ENCODE data around the gene HMGB3.
"Not testable (repeated sequence)": the region's sequence is repeated elsewhere in the genome, so short reads cannot be mapped to it uniquely, and the experiment has no call there.

HMGB3 gene

GRCh38 chrX:150977411-150978162 is 5.5 kb upstream of the HMGB3 start:
- no peak for DNase-seq

- no peak for DNase-seq
Observed at GRCh38 chrX:150980186-150980585, 2.9 kb upstream of the HMGB3 start.

- no peak for DNase-seq
Observed at GRCh38 chrX:150980711-150981110, 2.4 kb upstream of the HMGB3 start.

- DNase-seq, result no peak
Observed at GRCh38 chrX:150982235-150982787, 824 bp upstream of the HMGB3 start.

GRCh38 chrX:150983521-150984168 is 510 bp downstream of the HMGB3 start:
- DNase-seq, result no peak

GRCh38 chrX:150984169-150984824 is 1.2 kb downstream of the HMGB3 start:
- DNase-seq, result no peak

- DNase-seq, result not testable (repeated sequence)
Observed at GRCh38 chrX:150987687-150988086, 4.6 kb downstream of the HMGB3 start.

GRCh38 chrX:150989420-150989819 is 6.3 kb downstream of the HMGB3 start:
- no peak for DNase-seq

- no peak for DNase-seq
Observed at GRCh38 chrX:150990910-150991309, 7.8 kb downstream of the HMGB3 start.

- DNase-seq, result no peak
Observed at GRCh38 chrX:151000861-151001331, 17.8 kb downstream of the HMGB3 start.

GRCh38 chrX:151004085-151004484 is 20.9 kb downstream of the HMGB3 start:
- no peak for DNase-seq

- DNase-seq, result no peak
Observed at GRCh38 chrX:151006410-151007109, 23.4 kb downstream of the HMGB3 start.

- DNase-seq, result no peak
Observed at GRCh38 chrX:151009582-151009981, 26.4 kb downstream of the HMGB3 start.

GRCh38 chrX:151013164-151013743 is 30.1 kb downstream of the HMGB3 start:
- DNase-seq, result no peak

- DNase-seq, result no peak
Observed at GRCh38 chrX:151015684-151016083, 32.5 kb downstream of the HMGB3 start.

GRCh38 chrX:151019856-151020255 is 36.7 kb downstream of the HMGB3 start:
- DNase-seq, result no peak

GRCh38 chrX:151030845-151031244 is 47.7 kb downstream of the HMGB3 start:
- no peak for DNase-seq

GRCh38 chrX:151031391-151031975 is 48.3 kb downstream of the HMGB3 start:
- DNase-seq, result no peak

GRCh38 chrX:151039351-151039750 is 56.2 kb downstream of the HMGB3 start:
- no peak for DNase-seq

All from NCI-H524 treated with DMSO at 0.1 percent for 48 hours (cell line).